CD8-positive, alpha-beta memory T cell (primary cell): ENCODE measurements around the gene TTC9B. TPM values are rescaled to one million over a fixed set of nuclear protein-coding genes. Genes with fewer than 3 reads are reported as not detected.
"Not testable (repeated sequence)": the region's sequence is repeated elsewhere in the genome, so short reads cannot be mapped to it uniquely, and the experiment has no call there.

Source experiments
- CTCF ChIA-PET: fragments of 350-600 bp; sonication (Branson Sonifier 250); formaldehyde crosslinking; loops from one replicate; lab custom pipeline; 2021; ENCODE audit warnings: antibody characterized with exemption; lab: Charles Lee
- POLR2A ChIA-PET: fragments of 350-600 bp; sonication (Branson Sonifier 250); formaldehyde crosslinking; loops from one replicate; lab custom pipeline; 2021; ENCODE audit warnings: antibody characterized with exemption; lab: Charles Lee
- DNase-seq, 5 donors: peaks; one replicate each; pipeline versions ENCODE4 v3.0.0 to v3.0.0-alpha.2; 2020 to 2022; ENCODE audit warnings: mixed read lengths in 1 of 5
- H3K27ac ChIP-seq: one replicate; pipeline ENCODE4 v1.7.0; 2013; ENCODE audit warnings: low read depth, mild to moderate bottlenecking, low read length, moderate library complexity
- H3K27me3 ChIP-seq: 2 replicates; pipeline ENCODE4 v1.7.0; 2013; ENCODE audit warnings: low read length, mild to moderate bottlenecking; ENCODE audit not compliant: insufficient read depth, poor library complexity, severe bottlenecking
- H3K36me3 ChIP-seq: 2 replicates; pipeline ENCODE4 v1.7.0; 2013; ENCODE audit warnings: mild to moderate bottlenecking, low read length, moderate library complexity; ENCODE audit not compliant: insufficient read depth
- H3K4me1 ChIP-seq: 2 replicates; pipeline ENCODE4 v1.7.0; 2013; ENCODE audit warnings: mild to moderate bottlenecking, low read length, moderate library complexity; ENCODE audit not compliant: insufficient read depth
- H3K4me3 ChIP-seq: 2 replicates; pipeline ENCODE4 v1.7.0; 2013; ENCODE audit warnings: mild to moderate bottlenecking, low read length
- H3K9me3 ChIP-seq: 2 replicates; pipeline ENCODE4 v1.7.0; 2013; ENCODE audit warnings: mild to moderate bottlenecking, low read length
- H3K27ac Mint-ChIP-seq, 8 donors: one replicate each; pipeline ENCODE4 v1.8.0; 2020 to 2021; ENCODE audit warnings: mixed read lengths in 8 of 8, mild to moderate bottlenecking in 6 of 8, inconsistent platforms in 3 of 8, moderate library complexity in 3 of 8
- H3K27me3 Mint-ChIP-seq, 2 donors: one replicate each; pipeline ENCODE4 v1.8.0; 2020 to 2021; ENCODE audit warnings: mixed read lengths in 2 of 2, mild to moderate bottlenecking in 1 of 2, moderate library complexity in 1 of 2
- H3K36me3 Mint-ChIP-seq, 3 donors: one replicate each; pipeline ENCODE4 v1.8.0; 2020 to 2021; ENCODE audit warnings: mixed read lengths in 3 of 3, inconsistent platforms in 1 of 3, mild to moderate bottlenecking in 1 of 3
- H3K4me1 Mint-ChIP-seq, 3 donors: one replicate each; pipeline ENCODE4 v1.8.0; 2020 to 2021; ENCODE audit warnings: mixed read lengths in 3 of 3, inconsistent platforms in 1 of 3, mild to moderate bottlenecking in 1 of 3
- H3K4me3 Mint-ChIP-seq, 7 donors: one replicate each; pipeline ENCODE4 v1.8.0; 2020 to 2021; ENCODE audit warnings: mixed read lengths in 7 of 7, mild to moderate bottlenecking in 6 of 7, moderate library complexity in 4 of 7, inconsistent platforms in 2 of 7
- H3K9me3 Mint-ChIP-seq, 5 donors: one replicate each; pipeline ENCODE4 v1.8.0; 2020 to 2022; ENCODE audit warnings: mixed read lengths in 5 of 5, mild to moderate bottlenecking in 3 of 5, moderate library complexity in 2 of 5, inconsistent platforms in 1 of 5
- polyA plus RNA-seq: library from polyadenylated mRNA; unstranded; fragments of 300-500 nt; fragmentation: Illumina TruSeq; gene quantifications from one replicate; pipeline ENCODE4 v1.2.3, GENCODE V29; 2021
- total RNA-seq, 2 experiments: library from RNA; stranded (reverse); gene quantifications; one replicate each; pipeline ENCODE4 v1.2.3, GENCODE V29; 2021

The TTC9B gene
- total and polyA plus RNA-seq, 3 experiments from 2014 or later = not detected

GRCh38 chr19:40184273-40184672 lies 33.9 kb downstream of the TTC9B start:
- no peaks in the 10 kb centered on the region for H3K27me3 ChIP-seq
- Mint-ChIP-seq H3K9me3 (no peaks in the 10 kb centered on the region), H3K4me3 (no peak overlapping the region), H3K27ac (no peak overlapping the region), H3K27me3 (peaks cover 3 to 11% of the 10 kb centered on the region in 2 donors), H3K36me3 (no peaks in the 10 kb centered on the region), H3K4me1 (no peaks in the 10 kb centered on the region)
- no peak overlapping the region for H3K27ac ChIP-seq
- no peaks in the 10 kb centered on the region for H3K4me1 ChIP-seq
- ChIA-PET POLR2A (no interaction called here), CTCF (no interaction called here)
- no peaks in the 10 kb centered on the region for H3K9me3 ChIP-seq
- no peaks in the 10 kb centered on the region for H3K36me3 ChIP-seq
- no peak for DNase-seq
- no peak overlapping the region for H3K4me3 ChIP-seq

GRCh38 chr19:40178756-40179155 lies 39.4 kb downstream of the TTC9B start:
- ChIA-PET POLR2A (interaction anchor here (0.6 kb wide), 1 partner anchor 38 kb away, joined by 4 read pairs; no protein-coding TSS in a partner anchor), CTCF (interaction anchor here (1.4 kb wide), 1 partner anchor 13 kb away, joined by 3 read pairs; no protein-coding TSS in a partner anchor)
- Mint-ChIP-seq H3K9me3 (no peaks in the 10 kb centered on the region), H3K4me3 (no peak overlapping the region), H3K36me3 (no peaks in the 10 kb centered on the region), H3K4me1 (no peaks in the 10 kb centered on the region), H3K27ac (peak overlapping the region in 1 of 8 donors; percentile 2), H3K27me3 (peaks cover 4 to 21% of the 10 kb centered on the region in 2 donors)
- Histone ChIP-seq H3K27me3 (no peaks in the 10 kb centered on the region), H3K4me1 (no peaks in the 10 kb centered on the region), H3K36me3 (no peaks in the 10 kb centered on the region), H3K9me3 (no peaks in the 10 kb centered on the region), H3K27ac (no peak overlapping the region), H3K4me3 (no peak overlapping the region)
- DNase-seq = no peak

GRCh38 chr19:40177286-40178070 lies 40.7 kb downstream of the TTC9B start:
- no peak overlapping the region for H3K27ac Mint-ChIP-seq
- no peak overlapping the region for H3K27ac ChIP-seq
- H3K9me3 Mint-ChIP-seq = no peaks in the 10 kb centered on the region
- no peak for DNase-seq
- CTCF ChIA-PET = interaction anchor here (1.4 kb wide), 1 partner anchor 12 kb away, joined by 3 read pairs; no protein-coding TSS in a partner anchor
- no peaks in the 10 kb centered on the region for H3K27me3 ChIP-seq
- H3K27me3 Mint-ChIP-seq = peaks cover 3 to 21% of the 10 kb centered on the region in 2 donors
- no peaks in the 10 kb centered on the region for H3K4me1 ChIP-seq
- no peak overlapping the region for H3K4me3 ChIP-seq
- H3K4me1 Mint-ChIP-seq = no peaks in the 10 kb centered on the region
- POLR2A ChIA-PET = no interaction called here
- H3K9me3 ChIP-seq = no peaks in the 10 kb centered on the region
- H3K36me3 Mint-ChIP-seq = no peaks in the 10 kb centered on the region
- no peaks in the 10 kb centered on the region for H3K36me3 ChIP-seq
- no peak overlapping the region for H3K4me3 Mint-ChIP-seq

GRCh38 chr19:40175820-40176219 lies 42.4 kb downstream of the TTC9B start:
- Histone ChIP-seq H3K4me3 (no peak overlapping the region), H3K4me1 (no peaks in the 10 kb centered on the region), H3K27me3 (no peaks in the 10 kb centered on the region), H3K9me3 (no peaks in the 10 kb centered on the region), H3K36me3 (no peaks in the 10 kb centered on the region), H3K27ac (no peak overlapping the region)
- Mint-ChIP-seq H3K36me3 (no peaks in the 10 kb centered on the region), H3K9me3 (no peaks in the 10 kb centered on the region), H3K4me3 (no peak overlapping the region), H3K4me1 (no peaks in the 10 kb centered on the region), H3K27ac (no peak overlapping the region), H3K27me3 (peaks cover 5 to 21% of the 10 kb centered on the region in 2 donors)
- ChIA-PET POLR2A (no interaction called here), CTCF (interaction anchor here (1.4 to 2.4 kb wide), 2 partner anchors 11 to 21 kb away, joined by 3 to 9 read pairs; no protein-coding TSS in a partner anchor)
- no peak for DNase-seq

GRCh38 chr19:40174092-40174491 lies 44.1 kb downstream of the TTC9B start:
- CTCF ChIA-PET = interaction anchor here (2.4 kb wide), 1 partner anchor 9 kb away, joined by 9 read pairs; no protein-coding TSS in a partner anchor
- H3K4me1 Mint-ChIP-seq = no peaks in the 10 kb centered on the region

GRCh38 chr19:40171293-40171692 lies 46.9 kb downstream of the TTC9B start:
- H3K36me3 ChIP-seq, DNase-seq, H3K9me3 ChIP-seq, H3K27me3 ChIP-seq, H3K4me3 ChIP-seq, H3K27me3 Mint-ChIP-seq, H3K36me3 Mint-ChIP-seq, H3K9me3 Mint-ChIP-seq, H3K4me1 ChIP-seq, POLR2A ChIA-PET, H3K4me3 Mint-ChIP-seq, H3K4me1 Mint-ChIP-seq, CTCF ChIA-PET, H3K27ac ChIP-seq: not testable (repeated sequence)
- H3K27ac Mint-ChIP-seq = peak overlapping the region in 1 of 8 donors; percentile 82

More at GRCh38 chr19:40174092-40174491, 44.1 kb downstream of the TTC9B start:
- peaks cover 6 to 10% of the 10 kb centered on the region in 2 donors for H3K27me3 Mint-ChIP-seq
- DNase-seq = no peak
- Histone ChIP-seq H3K9me3 (no peaks in the 10 kb centered on the region), H3K36me3 (no peaks in the 10 kb centered on the region), H3K27ac (no peak overlapping the region), H3K4me3 (no peak overlapping the region), H3K27me3 (no peaks in the 10 kb centered on the region), H3K4me1 (no peaks in the 10 kb centered on the region)
- peak overlapping the region in 1 of 8 donors; percentile 21 for H3K27ac Mint-ChIP-seq
- H3K36me3 Mint-ChIP-seq = no peaks in the 10 kb centered on the region
- H3K4me3 Mint-ChIP-seq = no peak overlapping the region
- H3K9me3 Mint-ChIP-seq = no peaks in the 10 kb centered on the region
- POLR2A ChIA-PET = no interaction called here

- H3K36me3 ChIP-seq, H3K4me1 Mint-ChIP-seq, POLR2A ChIA-PET, H3K27me3 ChIP-seq, CTCF ChIA-PET, H3K4me3 Mint-ChIP-seq, H3K27ac ChIP-seq, H3K9me3 Mint-ChIP-seq, H3K9me3 ChIP-seq, H3K4me3 ChIP-seq, DNase-seq, H3K27ac Mint-ChIP-seq, H3K36me3 Mint-ChIP-seq, H3K4me1 ChIP-seq, H3K27me3 Mint-ChIP-seq: not testable (repeated sequence)
These were observed 47.7 kb downstream of the TTC9B start for GRCh38 chr19:40170303-40170989.
